MM.1S (cell line): ENCODE measurements around the gene BPTF.
"Not testable (repeated sequence)": the region's sequence is repeated elsewhere in the genome, so short reads cannot be mapped to it uniquely, and the experiment has no call there.

ENCODE experiments used
- DNase-seq: peaks from one replicate; pipeline ENCODE4 v3.0.0-alpha.2; 2015
- H2AFZ ChIP-seq: fragments of 300-600 bp; sonication (generic); 2 replicates; pipeline ENCODE4 v1.6.0; 2016; ENCODE audit warnings: antibody characterized with exemption, low read length
- H3F3A ChIP-seq: fragments of 300-600 bp; sonication (generic); 2 replicates; pipeline ENCODE4 v1.6.1; 2016; ENCODE audit warnings: mild to moderate bottlenecking, antibody characterized with exemption, low read length, moderate library complexity, mixed read lengths; ENCODE audit not compliant: insufficient read depth
- H3K27ac ChIP-seq: fragments of 300-600 bp; sonication (generic); 2 replicates; pipeline ENCODE4 v1.5.1; 2016; ENCODE audit warnings: mild to moderate bottlenecking, low read length
- H3K27me3 ChIP-seq: fragments of 300-600 bp; sonication (generic); replicated peaks from 2 replicates; pipeline ENCODE4 v1.6.0; 2016; ENCODE audit warnings: low read length; ENCODE audit not compliant: insufficient read depth
- H3K36me3 ChIP-seq: fragments of 300-600 bp; sonication (generic); replicated peaks from 2 replicates; pipeline ENCODE4 v1.6.1; 2016; ENCODE audit warnings: mild to moderate bottlenecking, low read length, mixed read lengths; ENCODE audit not compliant: insufficient read depth
- H3K4me1 ChIP-seq: fragments of 300-600 bp; sonication (generic); 2 replicates; pipeline ENCODE4 v1.6.1; 2016; ENCODE audit warnings: low read length, mixed read lengths
- H3K4me2 ChIP-seq: fragments of 300-600 bp; sonication (generic); 2 replicates; pipeline ENCODE4 v1.6.0; 2016; ENCODE audit warnings: low read depth, low read length
- H3K4me3 ChIP-seq: fragments of 300-600 bp; sonication (generic); 2 replicates; pipeline ENCODE4 v1.5.1; 2016; ENCODE audit warnings: low read length, mixed read lengths
- H3K79me2 ChIP-seq: fragments of 300-600 bp; sonication (generic); 2 replicates; pipeline ENCODE4 v1.6.1; 2016; ENCODE audit warnings: mixed run types, low read length, mixed read lengths
- H3K9ac ChIP-seq: fragments of 300-600 bp; sonication (generic); 2 replicates; pipeline ENCODE4 v1.6.1; 2016; ENCODE audit warnings: low read length, mixed read lengths
- H3K9me2 ChIP-seq: fragments of 300-600 bp; sonication (generic); replicated peaks from 2 replicates; pipeline ENCODE4 v1.6.1; 2016; ENCODE audit warnings: mild to moderate bottlenecking, low read length, mixed read lengths; ENCODE audit not compliant: insufficient read depth
- H3K9me3 ChIP-seq: fragments of 300-600 bp; sonication (generic); replicated peaks from 2 replicates; pipeline ENCODE4 v1.6.1; 2016; ENCODE audit warnings: mild to moderate bottlenecking, low read length, mixed read lengths; ENCODE audit not compliant: insufficient read depth
- H4K20me1 ChIP-seq: fragments of 300-600 bp; sonication (generic); 2 replicates; pipeline ENCODE4 v1.6.1; 2016; ENCODE audit warnings: mild to moderate bottlenecking, low read length, moderate library complexity, mixed read lengths; ENCODE audit not compliant: insufficient read depth
- CTCF ChIP-seq: fragments of 300-600 bp; sonication (generic); IDR thresholded peaks from 2 replicates; pipeline ENCODE4 v1.5.1; 2016; ENCODE audit warnings: antibody characterized with exemption, low read length, mixed read lengths
- EZH2 ChIP-seq: fragments of 300-600 bp; sonication (generic); optimal IDR thresholded peaks from 2 replicates; pipeline ENCODE3; 2017; ENCODE audit warnings: low read depth, mild to moderate bottlenecking, antibody characterized with exemption, low read length, mixed read lengths
- EZH2phosphoT487 ChIP-seq: fragments of 300-600 bp; sonication (generic); IDR thresholded peaks from 2 replicates; pipeline ENCODE4 v1.6.1; 2018; ENCODE audit warnings: antibody characterized with exemption, low read length

Gene BPTF

GRCh38 chr17:67963145-67963572 lies 137.9 kb downstream of the BPTF start:
- not testable (repeated sequence) for H3K4me1 ChIP-seq, H3K36me3 ChIP-seq, H3K9ac ChIP-seq, H3K27me3 ChIP-seq, H3F3A ChIP-seq, H3K4me2 ChIP-seq, H3K4me3 ChIP-seq, H3K27ac ChIP-seq, H2AFZ ChIP-seq, H3K9me3 ChIP-seq, H3K79me2 ChIP-seq, H3K9me2 ChIP-seq, H4K20me1 ChIP-seq
- DNase-seq, result peak; percentile 73
- TF ChIP-seq CTCF, result peak; percentile 47

GRCh38 chr17:67970783-67971182 lies 145.5 kb downstream of the BPTF start:
- no peak for DNase-seq
- Histone ChIP-seq H3K27ac (no peak overlapping the region), H3F3A (no peaks in the 10 kb centered on the region), H3K9me3 (no peaks in the 10 kb centered on the region), H3K4me2 (no peak overlapping the region), H3K27me3 (no peaks in the 10 kb centered on the region), H3K79me2 (no peaks in the 10 kb centered on the region), H2AFZ (no peak overlapping the region), H3K36me3 (no peaks in the 10 kb centered on the region), H3K9ac (no peak overlapping the region), H3K4me3 (no peak overlapping the region), H4K20me1 (no peaks in the 10 kb centered on the region), H3K9me2 (no peaks in the 10 kb centered on the region), H3K4me1 (no peaks in the 10 kb centered on the region)
- TF ChIP-seq EZH2 (no peak), EZH2phosphoT487 (no peak), CTCF (no peak)

GRCh38 chr17:67974185-67974584 lies 148.9 kb downstream of the BPTF start:
- Histone ChIP-seq H3K4me2 (no peak overlapping the region), H4K20me1 (no peaks in the 10 kb centered on the region), H3K4me1 (no peaks in the 10 kb centered on the region), H3K27ac (no peak overlapping the region), H3K9ac (no peak overlapping the region), H3K27me3 (no peaks in the 10 kb centered on the region), H3K9me3 (no peaks in the 10 kb centered on the region), H3K9me2 (no peaks in the 10 kb centered on the region), H2AFZ (no peak overlapping the region), H3K36me3 (no peaks in the 10 kb centered on the region), H3F3A (no peaks in the 10 kb centered on the region), H3K79me2 (no peaks in the 10 kb centered on the region), H3K4me3 (no peak overlapping the region)
- TF ChIP-seq EZH2phosphoT487, result no peak
- TF ChIP-seq CTCF, result no peak
- no peak for TF ChIP-seq EZH2
- DNase-seq, result no peak

GRCh38 chr17:67974598-67975066 lies 149.3 kb downstream of the BPTF start:
- no peaks in the 10 kb centered on the region for H4K20me1 ChIP-seq
- no peaks in the 10 kb centered on the region for H3K4me1 ChIP-seq
- H3K79me2 ChIP-seq, result no peaks in the 10 kb centered on the region
- H3K36me3 ChIP-seq, result no peaks in the 10 kb centered on the region
- TF ChIP-seq CTCF (no peak), EZH2phosphoT487 (no peak), EZH2 (no peak)
- no peaks in the 10 kb centered on the region for H3K27me3 ChIP-seq
- no peak for DNase-seq
- no peaks in the 10 kb centered on the region for H3K9me2 ChIP-seq
- H3K9ac ChIP-seq, result no peak overlapping the region
- H3K9me3 ChIP-seq, result no peaks in the 10 kb centered on the region
- no peaks in the 10 kb centered on the region for H3F3A ChIP-seq
- H3K4me2 ChIP-seq, result no peak overlapping the region
- no peak overlapping the region for H2AFZ ChIP-seq
- no peak overlapping the region for H3K27ac ChIP-seq
- H3K4me3 ChIP-seq, result no peak overlapping the region

GRCh38 chr17:67976306-67976705 lies 151.0 kb downstream of the BPTF start:
- not testable (repeated sequence) for H3K36me3 ChIP-seq, H3K27me3 ChIP-seq, H3K4me3 ChIP-seq, H3K4me2 ChIP-seq, H3K79me2 ChIP-seq, H3K9ac ChIP-seq, H3K9me3 ChIP-seq, H3F3A ChIP-seq, H3K9me2 ChIP-seq, H3K4me1 ChIP-seq, H3K27ac ChIP-seq, H4K20me1 ChIP-seq, H2AFZ ChIP-seq, DNase-seq
